Measurements from ENCODE around the gene OSBP.

Gene OSBP, protein sequence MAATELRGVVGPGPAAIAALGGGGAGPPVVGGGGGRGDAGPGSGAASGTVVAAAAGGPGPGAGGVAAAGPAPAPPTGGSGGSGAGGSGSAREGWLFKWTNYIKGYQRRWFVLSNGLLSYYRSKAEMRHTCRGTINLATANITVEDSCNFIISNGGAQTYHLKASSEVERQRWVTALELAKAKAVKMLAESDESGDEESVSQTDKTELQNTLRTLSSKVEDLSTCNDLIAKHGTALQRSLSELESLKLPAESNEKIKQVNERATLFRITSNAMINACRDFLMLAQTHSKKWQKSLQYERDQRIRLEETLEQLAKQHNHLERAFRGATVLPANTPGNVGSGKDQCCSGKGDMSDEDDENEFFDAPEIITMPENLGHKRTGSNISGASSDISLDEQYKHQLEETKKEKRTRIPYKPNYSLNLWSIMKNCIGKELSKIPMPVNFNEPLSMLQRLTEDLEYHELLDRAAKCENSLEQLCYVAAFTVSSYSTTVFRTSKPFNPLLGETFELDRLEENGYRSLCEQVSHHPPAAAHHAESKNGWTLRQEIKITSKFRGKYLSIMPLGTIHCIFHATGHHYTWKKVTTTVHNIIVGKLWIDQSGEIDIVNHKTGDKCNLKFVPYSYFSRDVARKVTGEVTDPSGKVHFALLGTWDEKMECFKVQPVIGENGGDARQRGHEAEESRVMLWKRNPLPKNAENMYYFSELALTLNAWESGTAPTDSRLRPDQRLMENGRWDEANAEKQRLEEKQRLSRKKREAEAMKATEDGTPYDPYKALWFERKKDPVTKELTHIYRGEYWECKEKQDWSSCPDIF

DNA sequence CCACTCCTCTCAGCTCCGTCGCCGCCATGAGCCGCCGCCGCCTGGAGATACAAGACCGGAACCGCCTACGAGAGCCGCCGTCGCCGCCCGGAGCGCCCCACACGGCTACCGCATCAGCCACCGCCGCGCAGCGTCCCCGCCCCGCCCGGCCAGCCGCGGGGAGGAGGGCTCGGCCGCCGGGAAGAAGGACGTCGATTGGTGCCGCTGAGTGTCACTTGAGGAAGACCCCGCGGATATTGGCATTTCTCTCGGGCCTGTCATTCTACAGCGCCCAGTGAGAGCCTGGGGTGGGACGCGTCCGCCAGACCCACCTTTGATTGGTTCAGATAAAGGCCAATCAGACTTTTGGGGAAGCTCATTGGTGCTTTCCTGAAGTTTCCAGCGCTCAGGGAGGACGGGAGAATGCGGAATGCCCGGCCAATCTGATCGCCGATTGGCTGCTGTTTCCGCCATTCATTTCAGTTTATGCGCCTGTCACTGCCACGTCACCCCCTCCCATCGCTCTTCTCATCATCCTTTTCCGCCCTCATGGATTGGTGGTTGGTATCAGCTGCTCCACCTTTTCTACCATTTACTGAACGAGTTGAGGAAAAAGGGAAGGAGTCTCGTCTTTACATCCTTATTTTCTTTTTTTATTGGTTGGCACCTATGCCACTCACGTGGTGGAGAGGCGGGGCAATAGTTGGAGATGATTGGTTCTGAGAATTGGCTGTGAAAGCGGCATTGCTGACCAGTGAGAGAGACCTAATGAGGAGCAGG is at the start of gene OSBP:
Gene OSBP, minus strand, starts transcription at position 138 of the 759 bp plus-strand sequence. Its CDS starts 110 bp downstream, at position 28.
- H3K27me3 ChIP-seq (ENCODE audit: control insufficient read depth in 1 of 2, insufficient read depth in 2 of 2, low read length in 2 of 2) = no peaks in the 10 kb centered on the region
- peaks cover 34% of the 10 kb centered on the region for H3K4me1 ChIP-seq (ENCODE audit: insufficient read depth, low read length)
- peak within 1 kb of the TSS; percentile 72 to 92 for H3K4me3 ChIP-seq (ENCODE audit: low read depth in 1 of 2, low read length in 2 of 2)
- H3K9ac ChIP-seq (ENCODE audit: low read length) = peak within 1 kb of the TSS; percentile 94
- H3K9me3 ChIP-seq (ENCODE audit: low read length) = no peaks in the 10 kb centered on the region
- H3K27ac ChIP-seq (ENCODE audit: low read depth, low read length) = peak within 1 kb of the TSS; percentile 95
- no peaks in the 10 kb centered on the region for H3K36me3 ChIP-seq (ENCODE audit: insufficient read depth, low read length)

DNA sequence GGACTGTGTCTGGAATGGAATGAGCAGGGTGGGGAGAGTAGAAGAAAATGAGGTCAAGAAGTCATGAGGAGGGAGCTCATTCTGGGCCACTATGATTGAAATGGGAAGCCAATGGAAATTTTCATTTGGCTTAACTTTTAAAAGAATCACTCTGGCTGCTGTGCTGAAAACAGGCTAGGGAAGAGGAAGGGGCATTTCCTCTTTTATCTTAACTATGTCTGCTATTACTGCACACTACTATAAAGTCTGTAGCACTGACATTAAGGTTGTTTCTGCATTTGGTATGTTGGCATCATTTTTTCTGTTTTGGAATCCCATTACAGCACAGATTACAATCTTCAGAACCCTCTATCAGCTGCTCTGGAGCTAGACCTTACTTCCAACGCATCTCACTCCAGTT is 45.0 kb upstream of the OSBP start:
- H3K4me3 ChIP-seq (ENCODE audit: low read depth in 1 of 2, low read length in 2 of 2) = no peak overlapping the region
- H3K9ac ChIP-seq (ENCODE audit: low read length) = no peak overlapping the region
- H3K27ac ChIP-seq (ENCODE audit: low read depth, low read length) = no peak overlapping the region
- H3K36me3 ChIP-seq (ENCODE audit: insufficient read depth, low read length) = peaks cover 48% of the 10 kb centered on the region
- peaks cover 6% of the 10 kb centered on the region for H3K4me1 ChIP-seq (ENCODE audit: insufficient read depth, low read length)
- H3K27me3 ChIP-seq (ENCODE audit: control insufficient read depth in 1 of 2, insufficient read depth in 2 of 2, low read length in 2 of 2) = no peaks in the 10 kb centered on the region
- H3K9me3 ChIP-seq (ENCODE audit: low read length) = no peaks in the 10 kb centered on the region

DNA sequence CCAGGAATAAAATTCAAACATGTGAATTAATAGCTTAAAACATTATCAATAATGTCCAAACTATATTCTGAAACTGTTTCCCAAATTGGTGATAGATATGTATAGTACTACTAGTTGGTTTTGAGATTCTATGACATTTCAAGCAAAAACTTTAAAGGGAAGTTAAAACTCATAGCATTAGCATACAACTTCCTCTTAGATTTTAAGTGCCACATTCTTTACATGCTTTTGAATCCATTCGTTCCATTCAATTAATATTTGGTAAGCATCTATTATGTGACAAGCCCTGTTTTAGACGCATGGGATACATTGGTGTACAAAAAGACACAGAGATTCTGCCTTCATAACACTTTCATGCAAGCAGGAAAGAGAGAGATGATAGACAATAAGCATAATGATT is 44.4 kb upstream of the OSBP start:
- Histone ChIP-seq H3K4me1 (ENCODE audit: insufficient read depth, low read length) (peaks cover 6% of the 10 kb centered on the region), H3K4me3 (ENCODE audit: low read depth in 1 of 2, low read length in 2 of 2) (no peak overlapping the region), H3K27ac (ENCODE audit: low read depth, low read length) (no peak overlapping the region), H3K27me3 (ENCODE audit: control insufficient read depth in 1 of 2, insufficient read depth in 2 of 2, low read length in 2 of 2) (no peaks in the 10 kb centered on the region), H3K9me3 (ENCODE audit: low read length) (no peaks in the 10 kb centered on the region), H3K36me3 (ENCODE audit: insufficient read depth, low read length) (peaks cover 48% of the 10 kb centered on the region), H3K9ac (ENCODE audit: low read length) (no peak overlapping the region)

DNA sequence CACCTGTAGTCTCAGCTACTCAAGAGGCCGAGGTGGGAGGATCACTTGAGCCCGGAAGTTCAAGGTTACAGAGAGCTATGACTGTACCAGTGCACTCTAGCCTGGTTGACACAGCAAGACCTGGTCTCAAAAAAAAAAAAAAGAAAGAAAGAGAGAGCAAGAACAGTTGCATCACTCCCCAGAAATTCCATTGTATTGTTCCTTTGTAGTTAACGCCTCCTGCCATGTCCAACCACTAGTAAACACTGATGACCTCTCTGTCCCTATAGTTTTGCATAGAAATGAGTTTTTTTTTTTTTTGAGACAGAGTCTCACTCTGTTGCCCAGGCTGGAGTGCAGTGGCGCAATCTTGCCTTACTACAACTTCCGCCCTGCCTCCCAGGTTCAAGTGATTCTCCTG is 42.5 kb upstream of the OSBP start:
- Histone ChIP-seq H3K9me3 (ENCODE audit: low read length) (no peaks in the 10 kb centered on the region), H3K36me3 (ENCODE audit: insufficient read depth, low read length) (peaks cover 59% of the 10 kb centered on the region), H3K27me3 (ENCODE audit: control insufficient read depth in 1 of 2, insufficient read depth in 2 of 2, low read length in 2 of 2) (no peaks in the 10 kb centered on the region), H3K4me1 (ENCODE audit: insufficient read depth, low read length) (peaks cover 6% of the 10 kb centered on the region), H3K9ac (ENCODE audit: low read length) (no peak overlapping the region), H3K4me3 (ENCODE audit: low read depth in 1 of 2, low read length in 2 of 2) (no peak overlapping the region), H3K27ac (ENCODE audit: low read depth, low read length) (no peak overlapping the region)

DNA sequence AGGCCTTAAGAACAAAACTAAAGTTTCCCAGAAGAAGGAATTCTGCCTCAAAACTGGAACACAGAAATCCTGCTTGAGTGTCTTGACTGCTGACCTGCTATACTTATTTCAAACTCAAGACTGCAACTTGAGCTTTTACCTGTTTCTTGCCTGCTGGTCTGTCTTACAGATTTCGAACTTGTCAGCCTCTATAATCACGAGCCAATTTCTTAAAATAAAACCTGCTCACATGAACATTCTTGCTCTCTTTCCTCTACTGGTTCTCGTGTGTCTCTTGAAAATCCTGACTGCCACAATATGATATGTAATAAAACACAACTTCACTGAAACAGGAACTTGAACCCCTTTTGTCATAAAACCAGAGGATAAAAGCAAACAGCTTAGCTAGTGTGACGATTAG is 39.3 kb upstream of the OSBP start:
- Histone ChIP-seq H3K9ac (ENCODE audit: low read length) (no peak overlapping the region), H3K9me3 (ENCODE audit: low read length) (no peaks in the 10 kb centered on the region), H3K27me3 (ENCODE audit: control insufficient read depth in 1 of 2, insufficient read depth in 2 of 2, low read length in 2 of 2) (no peaks in the 10 kb centered on the region), H3K36me3 (ENCODE audit: insufficient read depth, low read length) (peaks cover 85% of the 10 kb centered on the region), H3K4me1 (ENCODE audit: insufficient read depth, low read length) (no peaks in the 10 kb centered on the region), H3K27ac (ENCODE audit: low read depth, low read length) (no peak overlapping the region), H3K4me3 (ENCODE audit: low read depth in 1 of 2, low read length in 2 of 2) (no peak overlapping the region)

DNA sequence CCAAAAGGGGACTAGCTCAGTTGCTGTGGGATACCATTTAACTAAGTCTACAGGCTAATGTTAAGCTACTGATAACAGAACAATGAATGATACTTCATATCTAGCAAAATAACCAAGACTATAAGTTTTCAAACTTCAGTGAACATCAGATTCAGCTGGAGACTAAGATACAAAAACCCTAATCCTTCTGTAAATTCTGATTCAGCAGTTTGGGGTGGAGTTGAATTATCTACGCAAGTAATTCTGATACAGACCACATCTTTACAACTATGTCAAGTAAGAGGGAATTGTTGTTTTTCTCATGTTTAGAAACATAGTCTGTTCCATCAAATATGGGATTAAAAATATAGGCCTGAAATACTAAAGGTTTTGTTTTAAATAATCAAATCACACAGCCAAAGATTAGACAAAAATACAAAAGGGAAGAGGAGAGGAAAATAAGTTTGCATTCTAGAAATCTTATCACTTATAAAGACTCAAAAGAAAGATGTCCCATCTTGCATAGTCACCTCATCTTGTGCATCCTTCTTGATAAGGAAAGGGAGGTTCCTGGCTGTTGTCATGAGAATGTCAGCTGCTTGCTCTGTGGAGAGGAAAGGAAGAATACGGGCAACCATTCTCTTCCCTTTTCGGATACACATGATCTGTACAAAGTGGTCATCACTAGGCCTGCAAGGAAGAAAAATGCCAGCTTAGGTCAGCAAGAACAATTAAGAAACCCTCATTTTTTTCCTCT is 31.8 kb upstream of the OSBP start:
- Histone ChIP-seq H3K27ac (ENCODE audit: low read depth, low read length) (no peak overlapping the region), H3K9ac (ENCODE audit: low read length) (no peak overlapping the region), H3K9me3 (ENCODE audit: low read length) (no peaks in the 10 kb centered on the region), H3K4me1 (ENCODE audit: insufficient read depth, low read length) (no peaks in the 10 kb centered on the region), H3K4me3 (ENCODE audit: low read depth in 1 of 2, low read length in 2 of 2) (no peak overlapping the region), H3K36me3 (ENCODE audit: insufficient read depth, low read length) (peaks cover 74% of the 10 kb centered on the region), H3K27me3 (ENCODE audit: control insufficient read depth in 1 of 2, insufficient read depth in 2 of 2, low read length in 2 of 2) (no peaks in the 10 kb centered on the region)

DNA sequence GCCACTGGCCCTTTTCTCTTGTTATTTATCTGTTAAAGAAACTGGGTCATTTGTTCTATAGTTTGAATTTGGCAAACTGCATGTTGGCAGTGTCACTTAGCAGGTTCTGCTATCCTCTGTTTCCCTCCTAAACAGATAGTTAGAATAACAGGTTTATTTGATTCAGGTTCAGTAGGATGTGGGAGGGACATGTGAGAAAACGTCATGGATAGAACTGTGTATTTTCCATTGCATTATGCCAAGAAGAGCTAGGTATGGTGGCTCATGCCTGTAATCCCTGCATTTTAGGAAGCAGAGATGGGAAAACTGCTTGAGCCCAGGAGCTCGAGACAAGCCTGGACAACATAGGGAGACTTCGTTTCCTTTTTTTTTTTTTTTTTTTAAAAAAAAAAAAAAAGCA is 29.0 kb upstream of the OSBP start:
- H3K4me3 ChIP-seq (ENCODE audit: low read depth in 1 of 2, low read length in 2 of 2) = no peak overlapping the region
- no peak overlapping the region for H3K9ac ChIP-seq (ENCODE audit: low read length)
- H3K27me3 ChIP-seq (ENCODE audit: control insufficient read depth in 1 of 2, insufficient read depth in 2 of 2, low read length in 2 of 2) = no peaks in the 10 kb centered on the region
- H3K36me3 ChIP-seq (ENCODE audit: insufficient read depth, low read length) = peaks cover 65% of the 10 kb centered on the region
- no peaks in the 10 kb centered on the region for H3K9me3 ChIP-seq (ENCODE audit: low read length)
- no peaks in the 10 kb centered on the region for H3K4me1 ChIP-seq (ENCODE audit: insufficient read depth, low read length)
- no peak overlapping the region for H3K27ac ChIP-seq (ENCODE audit: low read depth, low read length)

DNA sequence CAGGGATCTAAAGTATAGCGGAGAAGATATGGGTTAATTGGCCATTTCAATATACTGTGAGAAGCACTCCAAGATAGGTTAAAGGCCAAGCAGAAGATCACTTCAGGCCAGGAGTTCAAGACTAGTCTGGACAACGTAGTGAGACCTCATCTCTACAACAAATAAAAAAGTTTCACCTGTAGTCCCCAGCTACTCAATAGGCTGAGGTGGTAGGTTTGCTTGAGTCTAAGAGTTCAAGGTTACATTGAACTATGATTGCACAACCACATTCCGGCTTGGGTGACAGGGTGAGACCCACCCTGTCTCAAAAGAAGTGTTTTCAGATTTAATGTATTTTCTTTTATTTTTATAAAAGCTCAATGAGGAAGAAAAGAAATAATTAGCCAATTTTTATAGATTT is 27.8 kb upstream of the OSBP start:
- no peak overlapping the region for H3K27ac ChIP-seq (ENCODE audit: low read depth, low read length)

DNA sequence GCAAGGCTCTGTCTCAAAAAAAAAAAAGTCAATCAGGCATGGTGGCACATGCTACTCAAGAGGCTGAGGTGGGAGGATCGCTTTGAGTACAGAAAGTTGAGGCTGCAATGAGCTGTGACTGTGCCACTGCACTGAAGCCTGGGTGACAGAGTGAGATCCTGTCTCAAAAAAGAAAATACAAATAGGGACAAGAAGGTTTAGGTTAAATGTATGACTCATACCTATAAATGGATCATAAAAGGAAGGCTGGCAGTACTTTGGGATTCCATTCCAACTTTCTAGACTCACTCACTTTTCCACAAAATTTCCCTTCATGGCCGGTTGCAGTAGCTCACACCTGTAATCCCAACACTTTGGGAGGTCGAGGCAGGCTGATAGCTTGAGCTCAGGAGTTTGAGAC is 25.6 kb upstream of the OSBP start:
- Histone ChIP-seq H3K27ac (ENCODE audit: low read depth, low read length) (no peak overlapping the region), H3K4me3 (ENCODE audit: low read depth in 1 of 2, low read length in 2 of 2) (no peak overlapping the region), H3K4me1 (ENCODE audit: insufficient read depth, low read length) (no peaks in the 10 kb centered on the region), H3K9ac (ENCODE audit: low read length) (no peak overlapping the region), H3K9me3 (ENCODE audit: low read length) (no peaks in the 10 kb centered on the region), H3K36me3 (ENCODE audit: insufficient read depth, low read length) (peaks cover 65% of the 10 kb centered on the region), H3K27me3 (ENCODE audit: control insufficient read depth in 1 of 2, insufficient read depth in 2 of 2, low read length in 2 of 2) (no peaks in the 10 kb centered on the region)

More for the DNA sequence above, 27.8 kb upstream of the OSBP start:
- no peak overlapping the region for H3K9ac ChIP-seq (ENCODE audit: low read length)
- no peaks in the 10 kb centered on the region for H3K4me1 ChIP-seq (ENCODE audit: insufficient read depth, low read length)
- no peak overlapping the region for H3K4me3 ChIP-seq (ENCODE audit: low read depth in 1 of 2, low read length in 2 of 2)
- H3K27me3 ChIP-seq (ENCODE audit: control insufficient read depth in 1 of 2, insufficient read depth in 2 of 2, low read length in 2 of 2) = no peaks in the 10 kb centered on the region
- H3K9me3 ChIP-seq (ENCODE audit: low read length) = no peaks in the 10 kb centered on the region
- peaks cover 65% of the 10 kb centered on the region for H3K36me3 ChIP-seq (ENCODE audit: insufficient read depth, low read length)

DNA sequence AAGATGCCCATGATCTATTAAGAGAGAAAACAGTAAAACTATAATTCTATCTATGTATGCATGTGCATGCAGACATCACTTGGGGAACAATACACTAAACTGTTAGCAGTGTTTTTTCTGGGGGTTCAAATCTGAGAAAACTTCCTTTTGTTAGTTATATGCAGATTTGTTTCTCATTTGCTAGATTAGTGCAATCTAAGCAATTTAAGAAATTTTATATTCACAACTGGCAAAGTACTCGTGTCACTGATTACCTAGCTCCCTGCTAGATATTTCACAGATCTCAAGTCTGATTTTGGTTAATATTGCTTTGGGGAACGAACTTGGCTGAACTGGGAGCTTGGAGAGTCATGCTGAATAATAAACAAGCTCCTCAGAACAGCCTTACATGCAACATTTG is 14.9 kb upstream of the OSBP start:
- Histone ChIP-seq H3K27ac (ENCODE audit: low read depth, low read length) (no peak overlapping the region), H3K4me1 (ENCODE audit: insufficient read depth, low read length) (no peaks in the 10 kb centered on the region), H3K27me3 (ENCODE audit: control insufficient read depth in 1 of 2, insufficient read depth in 2 of 2, low read length in 2 of 2) (no peaks in the 10 kb centered on the region), H3K36me3 (ENCODE audit: insufficient read depth, low read length) (peaks cover 6% of the 10 kb centered on the region), H3K9me3 (ENCODE audit: low read length) (no peaks in the 10 kb centered on the region), H3K4me3 (ENCODE audit: low read depth in 1 of 2, low read length in 2 of 2) (no peak overlapping the region), H3K9ac (ENCODE audit: low read length) (no peak overlapping the region)

DNA sequence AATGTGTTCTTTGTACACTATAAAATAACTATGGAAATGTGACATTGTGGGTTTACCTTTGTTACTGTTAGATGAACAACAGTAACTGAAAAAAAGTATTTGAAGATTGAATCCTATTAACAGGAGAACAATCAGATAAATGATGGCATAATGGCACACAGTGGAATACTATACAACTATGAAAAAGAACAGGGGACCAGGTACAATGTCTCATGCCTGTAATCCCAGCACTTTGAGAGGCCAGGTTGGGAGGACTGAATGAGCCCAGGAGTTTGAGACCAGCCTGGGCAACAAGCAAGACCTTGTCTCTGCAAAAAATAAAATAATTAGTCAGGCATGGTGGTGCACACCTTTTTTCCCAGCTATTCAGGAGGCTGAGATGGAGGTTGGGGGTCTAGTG is 14.4 kb upstream of the OSBP start:
- H3K27ac ChIP-seq (ENCODE audit: low read depth, low read length) = no peak overlapping the region
- no peak overlapping the region for H3K4me3 ChIP-seq (ENCODE audit: low read depth in 1 of 2, low read length in 2 of 2)
- no peaks in the 10 kb centered on the region for H3K9me3 ChIP-seq (ENCODE audit: low read length)
- no peaks in the 10 kb centered on the region for H3K4me1 ChIP-seq (ENCODE audit: insufficient read depth, low read length)
- no peaks in the 10 kb centered on the region for H3K27me3 ChIP-seq (ENCODE audit: control insufficient read depth in 1 of 2, insufficient read depth in 2 of 2, low read length in 2 of 2)
- peaks cover 6% of the 10 kb centered on the region for H3K36me3 ChIP-seq (ENCODE audit: insufficient read depth, low read length)
- no peak overlapping the region for H3K9ac ChIP-seq (ENCODE audit: low read length)
